NCI-H2171 (cell line): ENCODE measurements around the gene LYZ.

Experiments
- DNase-seq: peaks from one replicate; lab custom pipeline; 2025; lab: John Stamatoyannopoulos, UW

The LYZ gene

DNA sequence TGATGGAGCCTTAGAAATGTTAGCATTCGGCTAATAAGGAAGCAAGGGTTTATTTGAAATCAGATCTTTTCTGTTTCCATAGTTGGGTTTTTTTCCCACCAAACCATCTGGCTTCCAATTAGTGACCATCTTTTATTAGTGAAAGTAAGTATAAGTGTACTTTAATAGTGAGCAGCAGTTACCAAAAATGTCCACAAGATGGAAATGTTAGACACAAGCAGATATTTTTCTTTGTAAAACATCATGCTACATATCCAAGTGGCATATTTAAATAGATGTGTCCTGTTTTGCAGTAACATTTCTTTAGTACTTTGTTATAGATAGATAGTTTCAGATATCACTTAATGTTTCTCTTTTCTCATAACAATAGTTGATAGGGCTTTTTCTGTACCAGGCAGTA is 40.2 kb downstream of the LYZ start:
- DNase-seq, result peak; percentile 24

DNA sequence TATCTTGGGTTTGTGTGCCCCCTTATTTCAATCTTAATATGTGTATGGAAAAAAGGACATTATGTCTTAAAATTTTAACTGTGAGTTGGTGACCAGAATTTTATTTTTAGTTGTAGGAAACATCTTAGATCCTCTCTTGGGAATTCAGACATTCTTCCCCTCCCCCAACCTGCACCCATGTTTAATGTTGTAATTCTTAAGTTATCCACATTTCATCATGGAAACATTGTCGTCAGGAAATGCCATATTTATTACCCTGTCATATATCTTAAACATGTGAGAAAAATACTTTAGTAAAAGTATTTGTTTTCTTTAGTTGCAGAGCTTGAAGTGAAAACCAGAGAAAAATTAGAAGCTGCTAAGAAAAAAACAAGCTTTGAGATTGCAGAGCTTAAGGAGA is 41.6 kb downstream of the LYZ start:
- DNase-seq, result no peak

DNA sequence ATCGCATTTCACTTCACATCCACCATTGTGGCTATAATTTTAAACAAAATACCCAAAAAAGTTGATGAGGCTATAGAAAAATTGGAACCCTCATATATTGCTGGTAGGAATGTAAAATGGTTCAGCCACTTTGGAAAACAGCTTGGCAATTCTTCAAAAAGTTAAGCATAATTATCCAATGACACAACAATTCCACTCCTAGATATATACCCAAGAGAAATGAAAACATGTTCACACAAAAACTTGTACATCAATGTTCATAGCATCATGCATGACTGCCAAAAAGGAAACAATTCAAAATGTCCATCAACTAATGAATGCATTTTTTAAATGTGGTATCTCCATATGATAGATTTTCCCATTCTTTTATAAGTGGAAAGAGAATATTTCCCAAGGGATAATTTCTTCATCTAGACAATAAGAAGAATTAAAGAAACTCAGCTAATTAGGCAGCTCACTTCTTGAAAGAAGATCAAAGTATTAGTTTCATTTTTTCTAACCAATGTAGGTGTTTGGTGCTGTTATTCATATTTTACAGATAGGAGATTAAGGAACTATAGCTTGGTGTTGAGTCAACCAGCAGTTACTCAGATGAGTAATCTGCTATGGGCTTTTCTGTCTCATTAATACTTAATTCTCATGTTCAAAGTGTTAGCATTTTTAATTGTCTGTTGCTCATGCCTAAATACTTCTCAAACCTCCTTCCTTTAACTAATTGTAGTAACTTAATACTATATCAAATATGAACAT is 44.2 kb downstream of the LYZ start:
- DNase-seq, result no peak

DNA sequence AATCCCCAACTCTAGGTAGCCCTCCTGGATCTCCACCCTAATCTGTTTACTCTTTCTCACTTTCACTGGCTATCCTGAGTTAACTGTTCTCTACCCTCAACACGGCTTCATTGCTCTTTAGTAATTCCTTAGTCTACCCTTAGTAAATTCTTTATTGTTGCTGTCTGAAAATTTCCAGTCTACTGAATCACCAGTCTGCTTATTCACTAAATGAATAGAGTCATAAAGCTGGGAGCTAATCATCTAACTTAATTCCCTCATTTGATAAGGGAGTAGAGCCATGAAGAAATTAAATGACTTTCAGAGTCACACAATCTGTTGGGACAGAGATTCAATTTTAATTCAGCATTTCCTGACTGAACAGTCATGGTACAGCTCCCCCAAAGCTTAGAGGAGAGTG is 47.9 kb downstream of the LYZ start:
- DNase-seq, result no peak

- no peak for DNase-seq
Measured at GRCh38 chr12:69396963-69397362, 48.8 kb downstream of the LYZ start.

- no peak for DNase-seq
Measured at GRCh38 chr12:69397978-69398377, 49.8 kb downstream of the LYZ start.

- no peak for DNase-seq
Measured at GRCh38 chr12:69401940-69402339, 53.8 kb downstream of the LYZ start.
